Stimulated activated CD4-positive, alpha-beta T cell treated with anti-CD3 and anti-CD28 coated beads, Interleukin-15, amount 100 ng/mL, for 48 hours (primary cell): ENCODE data around the gene PDCD10.
A peak's percentile ranks its signal among the peaks of the same experiment; 100 is the strongest.

Source experiments
- DNase-seq, 2 donors: peaks; one replicate each; pipeline ENCODE4 v3.0.0-alpha.2; 2020; ENCODE audit warnings: low read depth in 2 of 2

Gene PDCD10

DNA sequence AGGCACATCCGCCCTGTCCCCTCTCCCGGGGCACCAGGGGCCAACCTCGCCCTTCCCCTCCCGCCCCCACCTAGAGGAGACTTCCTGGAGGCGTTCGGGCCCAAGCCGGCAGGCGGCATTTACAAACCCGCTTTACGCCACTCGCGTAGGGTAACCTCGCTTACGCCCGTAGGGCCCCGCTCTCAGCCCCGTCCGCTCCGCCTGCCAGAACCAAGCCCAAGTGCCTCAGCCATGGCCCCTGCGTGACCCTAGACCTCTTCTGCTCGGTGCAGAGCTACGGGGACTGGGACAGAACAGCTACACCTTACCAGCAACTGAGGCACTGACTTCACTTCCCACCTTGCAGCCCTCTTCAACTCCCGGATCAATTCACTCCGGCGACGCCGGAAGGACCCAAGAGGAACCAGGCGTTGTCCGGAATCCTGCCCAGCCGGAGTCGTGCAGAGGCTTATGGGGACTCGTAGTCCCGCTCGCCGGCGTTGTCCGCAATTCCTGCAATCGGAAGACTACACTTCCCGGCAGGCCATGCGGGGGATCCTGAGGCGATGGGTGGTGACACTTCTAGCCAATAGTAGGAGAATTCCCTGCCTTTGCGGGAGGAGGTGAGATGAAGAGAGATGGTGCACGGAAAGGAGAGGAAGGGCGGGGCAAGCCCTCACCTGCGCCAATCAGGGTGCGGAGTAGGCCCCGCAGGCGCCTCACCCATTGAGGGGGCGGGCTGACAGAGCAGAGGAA is at the start of gene PDCD10:
TSS of gene PDCD10 (minus strand) at position 395 of the 735 bp plus-strand sequence. CDS start 14,735 bp downstream, outside the sequence.
- peak; percentile 92 to 96 for DNase-seq

DNA sequence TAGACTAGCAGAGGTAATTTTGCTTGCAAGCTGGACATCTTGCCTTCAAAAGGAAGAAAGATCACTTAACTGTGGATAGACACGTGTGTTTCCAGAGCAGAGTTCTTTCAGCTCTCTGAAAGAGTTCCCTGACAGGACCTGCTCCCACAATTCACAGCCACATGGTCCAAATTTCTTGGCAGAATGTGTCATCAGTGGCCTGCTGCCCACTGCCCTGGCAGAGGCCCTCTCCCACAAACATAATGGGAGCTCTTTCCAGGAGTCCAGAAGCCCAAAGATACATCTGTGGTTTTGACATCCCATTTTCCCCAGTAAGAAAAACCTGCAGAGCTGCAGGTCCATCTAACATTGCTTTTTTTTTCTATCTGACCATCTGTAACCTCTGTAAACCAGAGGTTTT is 49.1 kb upstream of the PDCD10 start:
- no peak for DNase-seq

DNA sequence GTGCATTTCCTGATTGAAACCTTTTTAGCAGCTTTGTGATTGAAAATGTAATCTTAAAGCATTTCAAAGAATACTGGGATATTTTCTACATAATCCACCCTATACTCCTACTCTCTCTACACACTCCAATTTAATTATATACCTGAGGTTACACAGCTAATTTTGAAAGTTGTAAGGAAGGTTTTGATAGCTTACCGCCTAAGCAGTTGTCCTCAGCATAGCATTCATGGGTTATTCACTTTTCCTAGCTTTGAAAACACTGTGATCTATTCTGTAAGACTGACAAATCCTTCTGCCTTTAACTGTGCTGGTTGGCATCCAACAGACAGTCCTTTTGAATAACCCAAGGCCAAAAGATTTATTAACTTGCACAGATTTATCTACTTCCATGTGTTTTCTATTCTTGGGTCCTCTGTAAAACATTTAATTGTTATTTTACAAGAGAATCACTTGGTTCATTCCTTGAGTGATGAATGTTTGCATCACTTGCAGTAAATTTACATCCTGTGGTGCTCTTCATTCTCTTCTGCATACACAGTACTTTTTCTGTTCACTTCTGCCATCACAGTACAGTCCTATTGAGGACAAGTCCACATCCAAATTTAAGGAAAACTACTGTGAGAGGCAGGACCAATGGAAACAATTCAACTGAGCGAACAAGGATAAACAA is 45.7 kb upstream of the PDCD10 start:
- no peak for DNase-seq

DNA sequence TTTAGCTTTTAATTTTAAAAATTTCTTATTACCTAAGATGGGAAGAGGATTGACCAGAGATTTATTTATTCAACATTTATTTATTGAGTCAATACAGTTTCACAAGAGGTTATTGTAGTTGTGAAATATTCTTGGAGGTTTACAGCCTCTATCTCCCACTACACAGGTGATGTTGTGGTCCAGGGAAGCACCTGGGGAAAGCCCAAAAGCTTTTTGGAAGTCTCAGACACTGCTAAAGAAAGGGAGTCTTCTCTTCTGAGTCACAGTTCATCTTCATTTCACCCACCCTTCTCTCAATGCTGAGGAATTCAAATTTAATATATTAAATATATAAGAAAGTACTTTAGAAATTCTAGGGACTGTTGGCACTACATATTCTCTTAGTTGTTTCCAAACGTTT is 42.7 kb upstream of the PDCD10 start:
- DNase-seq: no peak

DNA sequence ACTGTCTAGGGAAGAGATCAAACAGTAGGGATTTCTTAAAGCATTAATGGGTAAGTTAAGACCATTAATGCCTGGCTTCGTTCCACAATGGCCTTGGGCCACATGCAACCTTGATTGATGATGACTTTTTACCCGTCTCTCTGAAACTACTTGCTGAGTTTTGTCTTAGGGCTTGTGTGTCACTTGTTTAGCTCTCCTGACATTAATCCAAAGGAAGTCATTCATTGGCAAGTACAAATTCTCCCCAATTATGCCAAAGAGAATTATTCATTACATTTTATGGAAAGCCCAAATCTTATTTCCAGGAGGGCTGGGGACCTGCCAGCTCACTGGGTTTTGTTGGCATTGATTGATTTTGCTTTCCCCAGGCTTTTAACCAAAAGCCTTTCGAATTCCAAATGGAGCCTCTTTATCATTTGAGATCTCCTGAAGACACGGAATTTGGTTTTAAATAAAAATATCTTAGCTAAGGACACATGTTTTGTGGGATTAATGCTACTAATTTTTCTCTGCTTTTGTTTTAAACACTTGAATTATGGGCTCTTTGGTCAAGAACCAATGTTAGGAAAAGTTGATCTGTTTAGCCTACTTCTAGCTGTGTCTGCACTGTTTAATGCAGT is 41.5 kb upstream of the PDCD10 start:
- DNase-seq: no peak

DNA sequence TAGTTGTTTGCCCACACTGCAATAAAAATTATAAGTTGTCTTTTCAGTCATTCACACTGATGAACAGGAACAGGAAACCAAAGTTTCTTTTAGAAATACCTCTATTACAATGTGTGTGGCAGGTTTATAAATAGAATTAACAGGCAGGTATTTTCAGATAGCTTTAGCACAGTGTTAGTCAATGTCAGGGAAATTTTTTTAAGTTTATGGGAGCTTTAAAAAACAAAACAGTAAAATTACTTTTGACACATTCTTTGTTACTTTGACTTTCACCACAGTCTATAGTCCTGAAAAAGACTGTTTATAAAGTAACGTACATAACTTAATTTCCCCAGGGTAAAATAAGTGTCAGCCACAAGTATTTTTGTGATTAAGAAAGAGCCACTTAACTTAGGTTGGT is 38.9 kb upstream of the PDCD10 start:
- no peak for DNase-seq

DNA sequence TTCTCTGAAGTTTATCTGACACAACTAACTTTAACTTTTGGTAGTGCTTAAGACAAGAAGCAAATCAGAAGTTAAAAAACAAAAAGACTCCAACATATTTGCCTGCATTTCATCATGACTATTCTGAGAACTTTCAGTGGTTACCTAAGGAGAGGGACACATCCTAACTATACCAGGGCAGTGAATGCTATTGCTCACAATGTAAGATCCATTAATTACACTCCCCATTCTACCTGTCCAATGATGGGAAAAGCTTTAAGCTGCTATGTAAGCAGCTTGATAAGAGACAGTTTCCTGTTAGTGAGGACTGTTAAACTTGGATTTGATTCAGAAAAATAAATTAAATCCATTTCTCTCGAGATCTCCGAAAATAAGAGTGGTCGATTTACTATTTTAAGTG is 38.3 kb upstream of the PDCD10 start:
- no peak for DNase-seq

DNA sequence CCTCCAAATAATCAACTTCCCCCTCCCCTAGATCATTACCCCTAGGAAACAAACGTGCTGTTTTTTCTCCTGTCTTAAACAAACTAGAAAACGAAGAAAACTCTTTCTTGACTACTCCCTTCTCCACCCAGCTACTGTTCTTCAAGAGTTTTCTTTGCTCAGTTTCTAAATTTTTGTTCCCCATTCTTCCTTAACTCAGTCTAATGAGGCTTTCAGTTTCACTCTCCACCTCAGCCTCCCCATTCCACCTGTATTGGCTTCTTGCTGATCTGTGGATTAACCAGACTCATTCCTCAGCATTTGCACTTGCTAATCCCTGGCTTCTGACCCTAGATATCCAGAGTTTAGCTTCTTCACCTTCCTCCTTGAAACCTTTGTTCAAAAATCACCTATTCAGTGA is 27.6 kb upstream of the PDCD10 start:
- DNase-seq: no peak

DNA sequence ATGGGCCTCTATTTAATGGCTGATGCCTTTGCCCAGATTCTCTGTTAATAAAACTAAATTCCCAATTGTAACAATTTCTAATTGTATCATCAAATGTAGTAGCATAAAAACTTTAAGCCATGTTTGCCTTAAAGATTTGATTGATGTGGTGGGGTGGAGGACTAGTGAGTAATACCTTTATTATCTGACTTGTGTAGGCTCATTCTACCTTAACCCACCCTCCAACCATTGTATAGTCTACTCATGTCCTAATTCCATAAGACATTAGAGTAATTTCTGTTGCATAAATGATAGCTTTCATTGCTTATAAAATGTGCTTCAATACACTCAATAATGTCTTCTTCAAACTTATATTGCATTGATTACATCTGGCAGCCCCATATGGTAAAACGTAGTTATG is 26.6 kb upstream of the PDCD10 start:
- no peak for DNase-seq

DNA sequence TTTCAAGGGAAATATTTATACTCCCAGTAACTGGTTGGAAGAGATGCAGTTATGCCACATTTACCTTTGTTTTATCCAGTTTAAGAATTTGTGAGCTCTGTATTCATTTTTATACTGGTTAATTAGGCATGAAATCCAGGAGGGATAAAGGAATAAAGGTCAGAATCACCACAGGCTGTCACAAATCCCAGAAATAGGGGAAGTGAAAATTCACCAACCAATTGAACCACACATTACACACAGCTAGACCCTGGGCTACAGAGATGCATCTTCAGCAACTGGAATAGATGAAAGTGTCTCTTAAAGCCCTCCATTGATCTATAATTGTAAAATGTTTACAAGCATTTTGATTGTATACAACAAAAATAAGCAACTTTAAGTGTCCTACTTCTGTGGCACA is 19.4 kb upstream of the PDCD10 start:
- DNase-seq: no peak

DNA sequence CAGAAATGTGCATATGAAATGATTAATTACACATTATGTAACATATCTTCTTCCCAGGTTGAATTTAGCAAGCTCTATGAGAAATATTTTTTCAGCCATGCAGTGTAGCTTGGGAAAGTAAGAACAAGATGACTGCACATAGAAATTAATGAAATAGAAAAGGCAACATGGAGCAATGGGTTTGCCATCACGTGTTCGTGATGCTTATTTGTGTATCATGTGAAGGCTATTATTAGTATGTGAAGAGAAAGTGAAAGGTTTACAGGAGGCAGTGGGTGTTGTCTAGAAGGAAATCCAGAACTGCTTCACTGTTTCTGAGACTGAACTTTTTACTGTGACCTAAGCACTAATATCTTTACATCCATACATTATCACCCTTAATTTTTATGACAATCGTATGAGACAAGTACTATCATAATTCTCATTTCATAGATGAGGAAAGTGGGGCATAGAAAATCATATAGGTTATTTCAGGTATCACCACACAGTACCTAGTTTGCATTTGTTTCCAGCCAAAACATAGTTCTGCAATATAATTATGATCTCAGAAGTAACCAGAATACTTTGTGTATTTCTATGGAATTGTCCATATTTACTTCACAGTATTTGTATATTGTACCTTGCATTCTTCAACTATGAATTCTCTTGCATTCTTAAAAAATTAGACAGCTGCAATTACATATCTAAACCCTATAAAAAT is 15.7 kb upstream of the PDCD10 start:
- no peak for DNase-seq

DNA sequence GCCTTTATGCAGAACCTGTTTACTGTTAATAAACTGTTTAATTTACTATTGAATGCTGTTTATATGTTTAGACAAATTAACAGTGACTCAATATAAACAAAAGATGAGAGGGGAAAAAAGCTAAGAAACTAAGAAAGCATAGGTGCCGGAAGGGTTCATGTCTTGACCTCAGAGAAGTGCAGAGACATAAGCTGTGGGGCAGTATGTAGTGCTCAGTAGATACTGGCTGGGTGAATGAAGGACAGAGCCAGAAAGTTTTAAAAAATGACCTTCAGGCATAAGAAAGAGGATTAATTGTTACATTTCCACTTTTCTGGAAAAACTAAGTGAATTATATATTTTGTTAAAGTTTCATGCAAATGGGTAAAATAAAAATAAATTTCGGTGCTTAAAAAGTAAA is 15.0 kb upstream of the PDCD10 start:
- no peak for DNase-seq

DNA sequence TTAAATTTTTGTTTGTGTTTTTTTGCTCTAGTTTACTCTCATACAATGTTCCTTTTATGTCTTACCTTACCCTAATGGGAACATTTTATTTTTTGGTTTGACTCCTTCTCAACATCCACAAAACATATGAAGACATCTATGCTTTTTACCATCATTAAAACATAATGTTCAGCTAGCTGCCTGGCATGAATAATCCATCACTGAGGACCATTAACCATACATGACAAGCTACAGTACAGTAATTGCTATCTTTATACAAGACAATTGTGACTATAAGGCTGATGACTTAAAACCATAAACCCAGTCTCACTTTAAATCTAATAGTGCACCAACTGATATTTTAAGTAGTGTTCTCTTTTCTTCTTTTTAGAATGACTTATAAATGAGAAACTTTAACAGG is 14.5 kb upstream of the PDCD10 start:
- no peak for DNase-seq

DNA sequence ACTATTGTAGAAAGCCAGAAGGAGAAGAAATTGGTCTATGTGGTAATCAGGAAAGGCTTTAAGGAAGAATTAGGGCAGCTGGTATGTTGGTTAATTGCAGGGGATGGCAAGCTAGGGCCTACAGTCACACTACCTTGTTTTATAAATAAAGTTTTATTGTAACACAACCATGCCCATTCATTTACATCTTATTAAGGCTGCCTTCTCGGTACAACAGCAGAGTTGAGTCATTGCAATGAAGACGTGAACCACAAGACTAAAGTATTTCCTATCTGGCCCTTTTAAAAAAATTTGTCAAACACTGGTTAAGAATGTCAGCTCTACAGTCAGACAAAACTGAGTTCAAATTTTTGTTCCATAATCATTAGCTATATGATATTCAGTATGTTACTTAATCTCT is 9.1 kb upstream of the PDCD10 start:
- no peak for DNase-seq

DNA sequence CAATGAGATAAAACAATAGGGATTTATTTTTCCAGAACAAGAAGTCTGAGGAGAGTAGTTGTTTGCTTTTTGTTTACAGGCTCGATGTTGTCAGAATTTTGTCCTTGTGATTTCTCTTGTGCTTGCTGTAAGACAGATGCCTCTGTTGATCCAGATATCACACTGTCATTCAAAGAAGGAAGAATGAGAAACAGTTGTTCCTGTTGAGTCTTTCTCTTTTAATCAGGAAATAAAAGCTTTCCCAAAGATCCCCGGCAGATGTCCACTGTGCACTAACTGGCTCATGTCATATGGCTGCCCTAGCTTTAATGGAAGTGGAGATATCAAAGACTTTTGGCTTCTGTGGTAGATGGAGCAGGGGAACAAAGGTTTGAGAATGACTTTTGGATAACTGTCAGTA is 7.6 kb upstream of the PDCD10 start:
- no peak for DNase-seq

DNA sequence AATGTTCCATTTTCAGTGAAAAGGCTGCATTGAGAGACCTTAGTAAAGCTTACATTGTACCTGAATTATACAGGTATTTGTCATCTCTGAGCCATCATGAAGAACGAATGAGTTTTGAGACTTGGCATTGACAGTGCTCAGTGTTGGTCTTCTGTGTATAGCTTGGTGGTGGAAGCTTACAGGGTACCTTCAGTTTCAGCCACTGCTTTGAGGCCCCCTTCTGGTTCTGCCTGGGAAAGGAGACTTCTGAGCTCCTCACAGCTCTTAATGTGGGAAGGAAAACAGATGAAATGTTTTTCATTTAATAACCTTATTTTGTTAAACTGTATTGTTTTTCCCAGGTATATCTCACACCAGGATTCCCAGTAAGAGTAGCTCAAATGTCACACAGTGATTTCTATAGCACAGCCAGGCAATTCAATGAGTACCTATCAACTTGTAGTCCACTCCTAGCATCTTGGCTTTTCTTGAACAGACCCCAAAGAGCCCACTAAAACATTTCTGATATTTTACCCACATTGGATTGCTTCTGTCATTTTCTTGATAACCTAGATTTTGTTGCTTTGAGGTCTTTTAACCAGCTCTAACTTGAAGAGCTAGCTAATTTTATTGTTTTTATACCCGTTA is 6.4 kb upstream of the PDCD10 start:
- peak in 1 of 2 donors; percentile 1 for DNase-seq

DNA sequence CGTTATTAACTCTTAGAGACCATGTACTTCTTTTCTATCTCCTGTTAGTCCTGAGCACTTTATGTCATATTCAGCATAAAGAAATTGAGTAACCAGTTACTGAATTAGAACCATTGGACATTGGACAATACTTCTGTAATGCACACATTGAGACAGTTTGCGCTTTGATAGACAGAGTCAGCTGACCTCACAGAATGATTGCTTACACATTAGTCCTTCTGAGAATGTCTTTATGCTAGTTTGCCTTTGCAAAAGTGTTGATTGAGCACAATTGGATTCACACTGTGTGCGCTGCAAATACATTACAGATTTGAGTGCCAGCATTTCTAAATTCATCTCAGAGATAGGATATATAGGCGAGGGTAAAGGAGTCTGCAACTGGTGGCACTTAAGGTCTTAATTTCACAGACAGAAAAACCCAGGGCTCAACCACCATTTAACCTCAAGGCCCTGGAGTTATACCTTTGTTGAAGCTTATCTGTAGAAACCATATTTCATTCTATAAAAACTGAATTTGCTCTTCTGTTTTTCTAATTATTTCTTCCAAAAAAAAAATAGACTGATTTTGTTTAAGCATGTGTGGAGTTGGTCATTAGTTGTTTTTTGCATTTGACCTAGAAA is 4.6 kb upstream of the PDCD10 start:
- DNase-seq: no peak

DNA sequence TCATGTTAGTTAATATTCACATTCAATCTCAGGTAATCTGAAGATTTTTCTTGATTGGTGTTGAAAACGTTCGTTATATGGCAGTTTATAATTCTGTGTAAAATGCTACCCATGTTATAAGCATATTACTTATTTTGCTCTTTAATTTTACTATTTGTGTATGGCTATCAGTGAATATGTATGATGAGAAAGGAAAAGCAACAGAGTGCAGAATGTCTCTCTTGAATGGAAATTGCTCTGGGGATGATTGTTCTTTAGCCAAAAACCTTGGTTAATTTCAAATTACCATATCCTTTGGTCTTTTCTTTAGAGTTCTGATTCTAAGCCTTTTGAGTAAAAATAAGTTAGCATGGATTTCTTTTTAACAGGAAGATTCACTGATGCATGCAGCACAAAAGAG is 3.3 kb upstream of the PDCD10 start:
- no peak for DNase-seq

DNA sequence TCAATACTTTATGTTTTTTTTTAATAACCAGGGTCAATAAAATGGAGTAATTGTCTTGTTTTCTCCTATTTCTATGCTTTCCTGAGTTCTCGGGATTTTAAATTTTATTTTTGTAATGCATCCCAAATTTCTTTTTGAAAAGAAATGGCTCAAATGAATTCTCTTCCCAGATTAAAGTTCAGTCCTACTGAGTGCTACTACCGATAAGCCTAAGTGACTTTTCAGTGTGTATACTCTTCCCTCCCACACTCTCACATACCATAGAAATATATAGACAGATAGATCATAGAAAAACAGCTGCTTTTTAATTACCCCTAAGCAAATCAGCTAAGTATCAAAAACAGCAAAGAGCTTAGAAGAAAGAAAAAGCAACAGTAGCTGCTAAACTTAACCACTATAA is 2.3 kb upstream of the PDCD10 start:
- DNase-seq: no peak

DNA sequence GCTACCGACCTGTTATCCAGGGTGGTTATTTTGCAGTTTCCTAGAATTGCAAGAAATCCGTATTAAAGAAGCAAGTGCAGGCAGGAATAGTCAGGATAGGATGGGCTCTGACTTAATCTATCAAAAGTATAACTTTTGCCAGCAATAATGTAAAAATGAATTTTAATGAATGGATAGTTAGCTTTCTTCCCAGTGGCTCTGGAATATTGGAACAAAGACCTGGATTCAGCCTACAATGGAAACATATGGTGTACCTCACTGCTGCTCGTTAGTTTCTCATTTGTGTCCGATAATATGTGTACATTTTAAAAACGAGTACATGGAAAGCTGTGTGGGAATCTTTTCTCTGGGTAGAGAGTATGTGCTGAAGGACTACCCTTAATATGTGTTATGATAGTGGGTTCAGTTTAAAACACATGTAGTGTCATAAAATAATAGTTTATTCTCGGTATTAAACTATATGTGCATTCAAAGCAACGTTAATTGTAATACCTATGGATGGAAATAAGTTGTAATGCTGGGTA is 1.6 kb upstream of the PDCD10 start:
- DNase-seq: no peak
